NCI-H82 (cell line): Measurements from ENCODE around the gene AHNAK2.

Experiments used
- DNase-seq: peaks from one replicate; lab custom pipeline; 2025; lab: John Stamatoyannopoulos, UW

AHNAK2 gene

GRCh38 chr14:105012171-105012985 lies 34.2 kb upstream of the AHNAK2 start:
- no peak for DNase-seq

GRCh38 chr14:105011312-105011990 lies 33.3 kb upstream of the AHNAK2 start:
- no peak for DNase-seq

- no peak for DNase-seq
These were observed 32.7 kb upstream of the AHNAK2 start for GRCh38 chr14:105010891-105011291.

- DNase-seq: no peak
These were observed 31.9 kb upstream of the AHNAK2 start for GRCh38 chr14:105010106-105010505.

- DNase-seq: no peak
These were observed 29.6 kb upstream of the AHNAK2 start for GRCh38 chr14:105007593-105008264.

- DNase-seq: no peak
These were observed 28.8 kb upstream of the AHNAK2 start for GRCh38 chr14:105006831-105007592.

GRCh38 chr14:105005929-105006830 lies 28.0 kb upstream of the AHNAK2 start:
- DNase-seq: no peak

GRCh38 chr14:105005329-105005928 lies 27.3 kb upstream of the AHNAK2 start:
- no peak for DNase-seq

- no peak for DNase-seq
These were observed 21.2 kb upstream of the AHNAK2 start for GRCh38 chr14:104999361-104999760.

- no peak for DNase-seq
These were observed 20.6 kb upstream of the AHNAK2 start for GRCh38 chr14:104998801-104999200.

GRCh38 chr14:104996483-104996882 lies 18.3 kb upstream of the AHNAK2 start:
- no peak for DNase-seq

- no peak for DNase-seq
These were observed 17.9 kb upstream of the AHNAK2 start for GRCh38 chr14:104996032-104996431.

GRCh38 chr14:104994978-104995377 lies 16.8 kb upstream of the AHNAK2 start:
- DNase-seq: no peak

GRCh38 chr14:104993808-104994591 lies 15.8 kb upstream of the AHNAK2 start:
- DNase-seq: no peak

GRCh38 chr14:104993306-104993705 lies 15.1 kb upstream of the AHNAK2 start:
- DNase-seq: peak; percentile 45

GRCh38 chr14:104992501-104992900 lies 14.3 kb upstream of the AHNAK2 start:
- no peak for DNase-seq

- DNase-seq: no peak
These were observed 13.7 kb upstream of the AHNAK2 start for GRCh38 chr14:104991896-104992230.

GRCh38 chr14:104989951-104990303 lies 11.8 kb upstream of the AHNAK2 start:
- DNase-seq: no peak

GRCh38 chr14:104989236-104989950 lies 11.2 kb upstream of the AHNAK2 start:
- no peak for DNase-seq
